Neural crest cell (in vitro differentiated cells): ENCODE data around the gene DCC. TPM values are rescaled to one million over a fixed set of nuclear protein-coding genes. Genes with fewer than 3 reads are reported as not detected.

Experiments used
- DNase-seq: peaks from one replicate; pipeline ENCODE4 v3.0.0; 2021; ENCODE audit warnings: low read depth, mixed read lengths, low spot score
- H3K27ac Mint-ChIP-seq: one replicate; pipeline ENCODE4 v1.8.0; 2021; ENCODE audit warnings: mild to moderate bottlenecking, mixed read lengths; ENCODE audit not compliant: unreplicated experiment
- H3K27me3 Mint-ChIP-seq: 2 replicates; pipeline ENCODE4 v1.8.0; 2021; ENCODE audit warnings: low read depth, mild to moderate bottlenecking, mixed read lengths
- H3K36me3 Mint-ChIP-seq: 2 replicates; pipeline ENCODE4 v1.8.0; 2021; ENCODE audit warnings: low read depth, mild to moderate bottlenecking, mixed read lengths
- H3K4me1 Mint-ChIP-seq: 2 replicates; pipeline ENCODE4 v1.8.0; 2021; ENCODE audit warnings: mixed read lengths
- H3K4me3 Mint-ChIP-seq: one replicate; pipeline ENCODE4 v1.8.0; 2021; ENCODE audit warnings: mild to moderate bottlenecking, mixed read lengths
- H3K9me3 Mint-ChIP-seq: 2 replicates; pipeline ENCODE4 v1.8.0; 2021; ENCODE audit warnings: mixed read lengths
- CTCF ChIP-seq: fragments of 200-600 bp; sonication (generic); conservative IDR thresholded peaks from 2 replicates; pipeline ENCODE4 v1.5.0; 2021; ENCODE audit warnings: antibody characterized with exemption, mild to moderate bottlenecking
- total RNA-seq: library from RNA; stranded (reverse); gene quantifications from 2 replicates; pipeline ENCODE4 v1.2.1, GENCODE V29; 2021

Gene DCC
- total RNA-seq, 1 donor from 2014 or later, result 10.1 TPM

DNA sequence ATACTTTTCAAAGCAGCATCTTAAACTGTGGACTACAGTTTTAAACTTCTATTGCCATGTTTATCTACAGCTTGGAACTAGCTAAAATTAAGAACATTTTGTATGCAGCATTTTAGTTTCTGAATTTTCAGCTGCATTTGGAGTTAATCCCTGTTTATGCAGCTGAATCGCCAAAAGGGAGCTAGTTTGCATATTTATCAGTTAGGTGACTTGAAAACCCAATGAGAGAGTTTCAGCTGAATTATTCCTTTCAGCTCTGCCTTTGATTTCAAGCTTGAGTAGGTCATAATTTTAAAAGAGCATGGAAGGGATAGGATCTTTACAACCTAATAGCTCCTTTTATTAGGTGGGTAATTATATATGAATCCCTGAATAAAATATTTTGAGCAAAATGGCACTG lies 1191.9 kb downstream of the DCC start:
- DNase-seq, result no peak
- TF ChIP-seq CTCF, result no peak
- Mint-ChIP-seq H3K27me3 (no peaks in the 10 kb centered on the region), H3K36me3 (peaks cover 3% of the 10 kb centered on the region), H3K4me3 (no peak overlapping the region), H3K9me3 (peaks cover 6% of the 10 kb centered on the region), H3K27ac (no peak overlapping the region), H3K4me1 (peaks cover 15% of the 10 kb centered on the region)

DNA sequence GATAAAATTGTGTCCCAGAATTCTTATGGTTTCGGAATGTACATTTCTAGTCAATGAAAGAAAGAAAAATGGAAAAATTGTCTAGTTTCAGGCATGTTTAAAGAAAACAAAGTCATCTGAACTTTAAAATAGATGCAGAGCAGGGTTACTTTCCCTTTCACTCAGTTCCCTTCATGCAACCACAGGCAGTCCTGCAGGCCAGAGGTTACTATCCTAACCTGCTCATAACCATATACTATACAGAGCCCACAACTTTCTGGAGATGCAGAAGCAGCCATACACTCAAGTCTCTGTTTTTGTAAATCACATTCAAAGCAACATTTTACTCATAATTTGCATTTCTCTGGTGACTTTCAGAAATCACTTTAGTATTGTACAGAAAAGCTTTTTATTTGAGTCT lies 1194.2 kb downstream of the DCC start:
- peaks cover 8% of the 10 kb centered on the region for H3K36me3 Mint-ChIP-seq
- peaks cover 6% of the 10 kb centered on the region for H3K9me3 Mint-ChIP-seq
- no peak for TF ChIP-seq CTCF
- H3K4me1 Mint-ChIP-seq, result peaks cover 13% of the 10 kb centered on the region
- no peak for DNase-seq
- no peak overlapping the region for H3K4me3 Mint-ChIP-seq
- H3K27me3 Mint-ChIP-seq, result no peaks in the 10 kb centered on the region
- no peak overlapping the region for H3K27ac Mint-ChIP-seq

GRCh38 chr18:53534695-53535094 lies 1194.7 kb downstream of the DCC start:
- no peaks in the 10 kb centered on the region for H3K27me3 Mint-ChIP-seq
- peaks cover 6% of the 10 kb centered on the region for H3K9me3 Mint-ChIP-seq
- peaks cover 8% of the 10 kb centered on the region for H3K36me3 Mint-ChIP-seq
- H3K27ac Mint-ChIP-seq, result no peak overlapping the region
- no peak overlapping the region for H3K4me3 Mint-ChIP-seq
- DNase-seq, result no peak
- peaks cover 11% of the 10 kb centered on the region for H3K4me1 Mint-ChIP-seq
- TF ChIP-seq CTCF, result no peak

- Mint-ChIP-seq H3K9me3 (peaks cover 6% of the 10 kb centered on the region), H3K36me3 (peaks cover 8% of the 10 kb centered on the region), H3K4me1 (peaks cover 28% of the 10 kb centered on the region), H3K4me3 (no peak overlapping the region), H3K27me3 (no peaks in the 10 kb centered on the region), H3K27ac (no peak overlapping the region)
- DNase-seq, result no peak
- TF ChIP-seq CTCF, result no peak
Observed at GRCh38 chr18:53536908-53537307, 1196.9 kb downstream of the DCC start.

DNA sequence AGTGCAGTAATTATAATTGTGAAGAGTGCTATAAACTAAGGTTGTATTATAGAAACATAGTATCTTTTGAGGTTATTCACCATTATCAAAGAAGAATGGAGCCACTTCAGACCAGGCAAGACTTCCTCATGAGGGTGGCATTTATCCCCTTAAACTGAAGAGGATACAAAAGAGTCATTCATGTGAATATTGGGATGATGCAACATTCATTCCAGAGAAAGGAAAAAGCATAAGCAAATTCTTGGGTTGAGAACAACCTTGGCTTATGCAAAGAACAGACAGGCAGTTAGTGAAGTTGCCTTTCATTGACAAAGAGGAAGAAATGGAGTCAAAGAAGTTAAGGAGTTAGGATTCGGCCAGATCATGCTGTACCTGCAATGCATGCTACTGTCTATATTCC lies 1201.9 kb downstream of the DCC start:
- peaks cover 31% of the 10 kb centered on the region for H3K4me1 Mint-ChIP-seq

More for the DNA sequence above, 1201.9 kb downstream of the DCC start:
- no peak for TF ChIP-seq CTCF
- H3K27me3 Mint-ChIP-seq, result no peaks in the 10 kb centered on the region
- no peak overlapping the region for H3K27ac Mint-ChIP-seq
- no peak overlapping the region for H3K4me3 Mint-ChIP-seq
- H3K36me3 Mint-ChIP-seq, result peaks cover 4% of the 10 kb centered on the region
- no peak for DNase-seq
- peaks cover 5% of the 10 kb centered on the region for H3K9me3 Mint-ChIP-seq
